Gastrocnemius medialis (tissue), 4 donors: Measurements from ENCODE around the gene PGM2L1.

Experiments used
- POLR2A ChIP-seq, 2 donors: fragments of 450-650 bp; IDR thresholded peaks; one replicate each; pipeline ENCODE4 v1.6.1; 2017; ENCODE audit warnings: antibody characterized with exemption in 2 of 2, mild to moderate bottlenecking in 2 of 2, moderate library complexity in 2 of 2
- TF ChIP-seq, protein P1 (sequence below), 5 experiments: fragments of 450-650 bp in 3 of 5; fragments of 200-600 bp in 2 of 5; sonication (generic) in 2 of 5; IDR thresholded peaks in 4 of 5; conservative IDR thresholded peaks in 1 of 5; 1 replicate in 4 of 5; 2 replicates in 1 of 5; pipeline ENCODE4 v1.5.1; 2016 to 2019; ENCODE audit warnings: antibody characterized with exemption in 5 of 5, mild to moderate bottlenecking in 3 of 5, moderate library complexity in 3 of 5

DNA sequence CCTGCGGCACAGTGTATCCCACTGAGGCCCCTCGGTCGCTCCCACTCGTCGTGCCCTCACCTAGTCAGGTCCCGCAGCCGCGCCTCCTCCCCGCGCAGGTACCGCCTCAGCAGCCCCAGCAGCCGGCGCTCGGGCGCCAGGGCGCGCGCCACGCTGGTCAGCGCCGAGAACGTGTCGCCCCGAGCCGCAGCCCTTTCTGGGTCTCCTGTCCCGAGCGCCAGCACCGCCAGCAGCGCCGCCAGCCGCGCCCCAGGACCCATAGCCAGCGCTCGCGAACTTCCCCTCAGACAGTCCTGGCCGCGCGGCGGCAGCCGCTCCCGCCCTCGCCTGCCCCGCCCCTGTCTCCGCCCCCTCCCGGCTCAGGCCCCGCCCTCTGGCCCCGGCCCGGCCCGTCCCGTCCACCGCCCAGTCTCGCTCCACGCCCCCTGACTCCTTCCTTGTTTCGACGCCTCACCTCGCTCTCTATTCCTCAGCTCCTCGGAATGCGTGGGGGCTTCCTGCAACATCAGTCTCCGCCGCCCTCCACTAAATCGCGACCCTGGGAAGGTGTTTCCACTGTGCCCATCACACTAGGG is 86.8 kb downstream of the PGM2L1 start, which contains the start of gene P4HA3:
- TF ChIP-seq, protein P1, sequence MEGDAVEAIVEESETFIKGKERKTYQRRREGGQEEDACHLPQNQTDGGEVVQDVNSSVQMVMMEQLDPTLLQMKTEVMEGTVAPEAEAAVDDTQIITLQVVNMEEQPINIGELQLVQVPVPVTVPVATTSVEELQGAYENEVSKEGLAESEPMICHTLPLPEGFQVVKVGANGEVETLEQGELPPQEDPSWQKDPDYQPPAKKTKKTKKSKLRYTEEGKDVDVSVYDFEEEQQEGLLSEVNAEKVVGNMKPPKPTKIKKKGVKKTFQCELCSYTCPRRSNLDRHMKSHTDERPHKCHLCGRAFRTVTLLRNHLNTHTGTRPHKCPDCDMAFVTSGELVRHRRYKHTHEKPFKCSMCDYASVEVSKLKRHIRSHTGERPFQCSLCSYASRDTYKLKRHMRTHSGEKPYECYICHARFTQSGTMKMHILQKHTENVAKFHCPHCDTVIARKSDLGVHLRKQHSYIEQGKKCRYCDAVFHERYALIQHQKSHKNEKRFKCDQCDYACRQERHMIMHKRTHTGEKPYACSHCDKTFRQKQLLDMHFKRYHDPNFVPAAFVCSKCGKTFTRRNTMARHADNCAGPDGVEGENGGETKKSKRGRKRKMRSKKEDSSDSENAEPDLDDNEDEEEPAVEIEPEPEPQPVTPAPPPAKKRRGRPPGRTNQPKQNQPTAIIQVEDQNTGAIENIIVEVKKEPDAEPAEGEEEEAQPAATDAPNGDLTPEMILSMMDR (IDR thresholded peaks at IDR 0.05 in 4 of 5, conservative IDR thresholded peaks at IDR 0.05 in 1 of 5), result peak in 1 of 5 experiments; percentile 27
- TF ChIP-seq POLR2A (IDR thresholded peaks at IDR 0.05), result no peak
